ENCODE measurements around the gene ZNF516. TPM values are rescaled to one million over a fixed set of nuclear protein-coding genes. Genes with fewer than 3 reads are reported as not detected.

The ZNF516 gene
- polyA plus RNA-seq, 3 donors: 5.0 to 41.9 (median 8.6) TPM

DNA sequence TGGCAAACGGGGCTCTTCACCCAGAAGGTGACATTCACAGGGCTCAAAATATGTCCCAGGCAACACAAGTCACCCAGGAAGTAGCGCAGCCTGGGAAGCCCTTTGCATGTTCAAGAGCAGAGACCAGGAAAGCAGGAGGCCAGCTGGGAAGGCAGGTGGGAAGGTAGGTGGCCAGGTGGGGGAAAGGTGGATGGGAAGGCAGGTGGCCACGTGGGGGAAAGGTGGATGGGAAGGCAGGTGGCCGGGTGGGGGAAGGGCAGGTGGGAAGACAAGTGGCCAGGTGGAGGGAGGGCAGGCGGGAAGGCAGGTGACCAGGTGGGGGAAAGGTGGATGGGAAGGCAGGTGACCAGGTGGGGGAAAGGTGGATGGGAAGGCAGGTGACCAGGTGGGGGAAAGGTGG lies 102.7 kb downstream of the ZNF516 start:
- Histone ChIP-seq H4K20me1 (ENCODE audit: insufficient read depth, low read length) (peaks cover 81% of the 10 kb centered on the region), H3K4me1 (ENCODE audit: control insufficient read depth in 1 of 2, insufficient read depth in 2 of 2, low read length in 2 of 2) (peaks cover 52 to 55% of the 10 kb centered on the region in 2 donors), H3K9me3 (replicated peaks in 1 of 2; ENCODE audit: control insufficient read depth in 1 of 2, insufficient read depth in 1 of 2, low read length in 2 of 2) (no peaks in the 10 kb centered on the region), H3K27me3 (ENCODE audit: control insufficient read depth in 2 of 2, insufficient read depth in 2 of 2, low read length in 2 of 2) (no peaks in the 10 kb centered on the region), H3K36me3 (replicated peaks in 1 of 2; ENCODE audit: control insufficient read depth in 1 of 2, insufficient read depth in 2 of 2, low read length in 2 of 2) (peaks cover 0 to 5% of the 10 kb centered on the region in 2 donors), H3K79me2 (ENCODE audit: insufficient read depth, low read length) (peaks cover 77% of the 10 kb centered on the region), H3K27ac (ENCODE audit: low read depth in 1 of 2, low read length in 2 of 2) (peak overlapping the region in 1 of 2 donors; percentile 44), H3K9ac (ENCODE audit: insufficient read depth, low read length, poor library complexity, severe bottlenecking) (no peak overlapping the region), H3K4me2 (replicated peaks; ENCODE audit: extremely low read depth, low read length, poor library complexity, severe bottlenecking) (no peak overlapping the region), H2AFZ (ENCODE audit: insufficient read depth, low read depth, low read length, poor library complexity, severe bottlenecking) (no peak overlapping the region), H3K4me3 (replicated peaks in 1 of 3; ENCODE audit: low read depth in 2 of 3, low read length in 3 of 3) (no peak overlapping the region)
- Mint-ChIP-seq H3K27me3 (ENCODE audit: low read depth in 3 of 3) (no peaks in the 10 kb centered on the region), H3K4me3 (no peak overlapping the region), H3K36me3 (peaks cover 25 to 35% of the 10 kb centered on the region in 2 donors), H3K27ac (peak overlapping the region in 6 of 7 donors; percentile 15 to 85 (median 74)), H3K9me3 (peaks cover 0 to 5% (median 0%) of the 10 kb centered on the region in 7 donors), H3K4me1 (peaks cover 72% of the 10 kb centered on the region)
- DNase-seq: no peak
- 100% methylated on average over 3 of the region's 5 CpGs for whole genome bisulfite sequencing (ENCODE audit: insufficient coverage)
- TF ChIP-seq, protein P1, sequence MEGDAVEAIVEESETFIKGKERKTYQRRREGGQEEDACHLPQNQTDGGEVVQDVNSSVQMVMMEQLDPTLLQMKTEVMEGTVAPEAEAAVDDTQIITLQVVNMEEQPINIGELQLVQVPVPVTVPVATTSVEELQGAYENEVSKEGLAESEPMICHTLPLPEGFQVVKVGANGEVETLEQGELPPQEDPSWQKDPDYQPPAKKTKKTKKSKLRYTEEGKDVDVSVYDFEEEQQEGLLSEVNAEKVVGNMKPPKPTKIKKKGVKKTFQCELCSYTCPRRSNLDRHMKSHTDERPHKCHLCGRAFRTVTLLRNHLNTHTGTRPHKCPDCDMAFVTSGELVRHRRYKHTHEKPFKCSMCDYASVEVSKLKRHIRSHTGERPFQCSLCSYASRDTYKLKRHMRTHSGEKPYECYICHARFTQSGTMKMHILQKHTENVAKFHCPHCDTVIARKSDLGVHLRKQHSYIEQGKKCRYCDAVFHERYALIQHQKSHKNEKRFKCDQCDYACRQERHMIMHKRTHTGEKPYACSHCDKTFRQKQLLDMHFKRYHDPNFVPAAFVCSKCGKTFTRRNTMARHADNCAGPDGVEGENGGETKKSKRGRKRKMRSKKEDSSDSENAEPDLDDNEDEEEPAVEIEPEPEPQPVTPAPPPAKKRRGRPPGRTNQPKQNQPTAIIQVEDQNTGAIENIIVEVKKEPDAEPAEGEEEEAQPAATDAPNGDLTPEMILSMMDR (IDR thresholded peaks at IDR 0.05): no peak
- intact Hi-C loops (cut with micrococcal nuclease): no loop called here

DNA sequence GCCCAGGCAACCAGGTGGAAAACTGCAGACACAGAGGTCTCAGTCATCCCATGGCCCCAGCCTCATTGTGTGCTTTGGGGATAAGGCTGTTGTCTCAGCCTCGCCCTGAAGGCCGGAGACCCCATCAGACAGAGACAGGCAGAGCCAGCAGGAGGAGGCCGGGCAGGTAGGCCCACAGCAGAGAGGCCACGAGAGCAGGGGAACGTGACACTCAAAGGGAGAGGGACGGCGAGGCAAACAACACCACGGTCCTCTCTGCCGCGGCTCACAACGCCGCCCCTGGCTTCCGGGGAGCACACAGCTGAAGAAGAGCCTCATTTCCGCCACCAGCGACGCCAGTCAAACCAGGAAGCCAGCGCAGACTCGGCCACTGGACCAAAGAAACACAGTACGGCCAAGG lies 103.3 kb downstream of the ZNF516 start:
- Histone ChIP-seq H3K27ac (ENCODE audit: low read depth in 1 of 2, low read length in 2 of 2) (no peak overlapping the region), H3K4me2 (replicated peaks; ENCODE audit: extremely low read depth, low read length, poor library complexity, severe bottlenecking) (no peak overlapping the region), H3K9me3 (replicated peaks in 1 of 2; ENCODE audit: control insufficient read depth in 1 of 2, insufficient read depth in 1 of 2, low read length in 2 of 2) (no peaks in the 10 kb centered on the region), H3K36me3 (replicated peaks in 1 of 2; ENCODE audit: control insufficient read depth in 1 of 2, insufficient read depth in 2 of 2, low read length in 2 of 2) (peaks cover 0 to 6% of the 10 kb centered on the region in 2 donors), H4K20me1 (ENCODE audit: insufficient read depth, low read length) (peaks cover 81% of the 10 kb centered on the region), H3K4me3 (replicated peaks in 1 of 3; ENCODE audit: low read depth in 2 of 3, low read length in 3 of 3) (no peak overlapping the region), H3K27me3 (ENCODE audit: control insufficient read depth in 2 of 2, insufficient read depth in 2 of 2, low read length in 2 of 2) (no peaks in the 10 kb centered on the region), H2AFZ (ENCODE audit: insufficient read depth, low read depth, low read length, poor library complexity, severe bottlenecking) (no peak overlapping the region), H3K9ac (ENCODE audit: insufficient read depth, low read length, poor library complexity, severe bottlenecking) (no peak overlapping the region), H3K4me1 (ENCODE audit: control insufficient read depth in 1 of 2, insufficient read depth in 2 of 2, low read length in 2 of 2) (peaks cover 59 to 61% of the 10 kb centered on the region in 2 donors), H3K79me2 (ENCODE audit: insufficient read depth, low read length) (peaks cover 77% of the 10 kb centered on the region)
- Mint-ChIP-seq H3K9me3 (peaks cover 0 to 5% (median 0%) of the 10 kb centered on the region in 7 donors), H3K36me3 (peaks cover 27 to 37% of the 10 kb centered on the region in 2 donors), H3K27ac (peak overlapping the region in 6 of 7 donors; percentile 35 to 85 (median 76)), H3K27me3 (ENCODE audit: low read depth in 3 of 3) (no peaks in the 10 kb centered on the region), H3K4me1 (peaks cover 76% of the 10 kb centered on the region), H3K4me3 (no peak overlapping the region)
- no peak for DNase-seq
- 93% methylated on average over 18 of the region's 19 CpGs for WGBS (ENCODE audit: insufficient coverage)
- TF ChIP-seq, protein P1 (IDR thresholded peaks at IDR 0.05): no peak
- intact Hi-C loops (cut with micrococcal nuclease): no loop called here
